B cell (primary cell): Measurements from ENCODE around the gene DYRK3. TPM values are rescaled to one million over a fixed set of nuclear protein-coding genes. Genes with fewer than 3 reads are reported as not detected.
A peak's percentile ranks its signal among the peaks of the same experiment; 100 is the strongest.

Source experiments
- ATAC-seq: fragments of 200-7000 bp; cut with Tn5 transposase; one replicate; pipeline ENCODE4 v1.10.0; 2021; ENCODE audit warnings: low read depth, mild to moderate bottlenecking, moderate number of reproducible peaks, moderate library complexity
- CTCF ChIA-PET: fragments of 350-600 bp; sonication (Branson Sonifier 250); formaldehyde crosslinking; loops from one replicate; lab custom pipeline; 2021; ENCODE audit warnings: antibody characterized with exemption, inconsistent platforms; lab: Charles Lee
- POLR2A ChIA-PET: fragments of 350-600 bp; sonication (Branson Sonifier 250); formaldehyde crosslinking; loops from one replicate; lab custom pipeline; 2021; ENCODE audit warnings: antibody characterized with exemption; lab: Charles Lee
- DNase-seq: peaks from one replicate; pipeline ENCODE4 v3.0.0; 2013
- H2AFZ ChIP-seq: 2 replicates; pipeline ENCODE4 v1.6.1; 2012; ENCODE audit warnings: mild to moderate bottlenecking, low read depth, low read length; ENCODE audit not compliant: insufficient read depth, poor library complexity, severe bottlenecking
- H3K27ac ChIP-seq, 2 donors: 1 replicate in 1 of 2; 2 replicates in 1 of 2; pipeline ENCODE4 v1.5.1; 2012 to 2013; ENCODE audit warnings: low read length in 2 of 2, mild to moderate bottlenecking in 2 of 2, moderate library complexity in 1 of 2
- H3K27me3 ChIP-seq, 4 experiments: fragments of 200-600 bp in 1 of 4; sonication (generic) in 1 of 4; replicated peaks in 1 of 4; 1 replicate in 2 of 4; 2 replicates in 2 of 4; pipeline versions ENCODE4 v1.6.1 to v1.7.0; 2013 to 2016; ENCODE audit warnings: low read length in 3 of 4, mild to moderate bottlenecking in 2 of 4, mixed read lengths in 1 of 4, moderate library complexity in 1 of 4; ENCODE audit not compliant: insufficient read depth in 4 of 4, control insufficient read depth in 3 of 4; ENCODE audit errors: control extremely low read depth in 1 of 4
- H3K36me3 ChIP-seq, 2 experiments: replicated peaks in 1 of 2; 1 replicate in 1 of 2; 2 replicates in 1 of 2; pipeline versions ENCODE4 v1.6.1 to v1.7.1; 2013; ENCODE audit warnings: low read length in 1 of 2; ENCODE audit not compliant: insufficient read depth in 2 of 2, control insufficient read depth in 1 of 2; ENCODE audit errors: control extremely low read depth in 1 of 2, extremely low read depth in 1 of 2
- H3K4me1 ChIP-seq, 2 donors: fragments of 200-600 bp in 1 of 2; sonication (generic) in 1 of 2; 1 replicate in 1 of 2; 2 replicates in 1 of 2; pipeline versions ENCODE4 v1.5.1 to v1.6.1; 2013 to 2017; ENCODE audit warnings: low read length in 2 of 2; ENCODE audit not compliant: control insufficient read depth in 2 of 2, insufficient read depth in 2 of 2
- H3K4me2 ChIP-seq: replicated peaks from 2 replicates; pipeline ENCODE3; 2012; ENCODE audit warnings: mild to moderate bottlenecking, low read depth, low read length; ENCODE audit not compliant: poor library complexity, severe bottlenecking
- H3K4me3 ChIP-seq, 5 experiments: fragments of 200-600 bp in 1 of 5; sonication (generic) in 1 of 5; 1 replicate in 3 of 5; 2 replicates in 2 of 5; pipeline versions ENCODE4 v1.5.1 to v1.7.0; 2011 to 2016; ENCODE audit warnings: low read length in 4 of 5, mild to moderate bottlenecking in 4 of 5, low read depth in 2 of 5, control low read depth in 1 of 5, moderate library complexity in 1 of 5; ENCODE audit not compliant: insufficient read depth in 1 of 5; ENCODE audit errors: control extremely low read depth in 1 of 5, extremely low read depth in 1 of 5
- H3K79me2 ChIP-seq: fragments of 200-600 bp; sonication (generic); one replicate; pipeline ENCODE4 v1.6.0; 2016; ENCODE audit warnings: low read length; ENCODE audit not compliant: control insufficient read depth, insufficient read depth
- H3K9ac ChIP-seq: fragments of 200-600 bp; sonication (generic); 2 replicates; pipeline ENCODE4 v1.6.1; 2017; ENCODE audit warnings: mild to moderate bottlenecking, low read length, moderate library complexity
- H3K9me3 ChIP-seq, 3 donors: one replicate each; pipeline versions ENCODE4 v1.6.1 to v1.7.1; 2013; ENCODE audit warnings: low read length in 2 of 3; ENCODE audit not compliant: control insufficient read depth in 2 of 3, insufficient read depth in 1 of 3; ENCODE audit errors: control extremely low read depth in 1 of 3
- H4K20me1 ChIP-seq: 2 replicates; pipeline ENCODE4 v1.6.0; 2012; ENCODE audit warnings: mild to moderate bottlenecking, low read length; ENCODE audit not compliant: insufficient read depth, control insufficient read depth, poor library complexity, severe bottlenecking
- H3K27ac Mint-ChIP-seq: one replicate; pipeline ENCODE4 v1.8.0; 2021; ENCODE audit warnings: mixed read lengths
- H3K27me3 Mint-ChIP-seq: one replicate; pipeline ENCODE4 v1.8.0; 2021; ENCODE audit warnings: mixed read lengths
- H3K4me1 Mint-ChIP-seq: one replicate; pipeline ENCODE4 v1.8.0; 2021; ENCODE audit warnings: mixed read lengths
- H3K4me3 Mint-ChIP-seq: one replicate; pipeline ENCODE4 v1.8.0; 2021; ENCODE audit warnings: mixed read lengths
- H3K9me3 Mint-ChIP-seq: one replicate; pipeline ENCODE4 v1.8.0; 2022; ENCODE audit warnings: mixed read lengths; ENCODE audit not compliant: insufficient read depth
- EZH2 ChIP-seq: IDR thresholded peaks from 2 replicates; pipeline ENCODE4 v1.6.1; 2012; ENCODE audit warnings: borderline replicate concordance, low read depth, mild to moderate bottlenecking, moderate library complexity, low read length; ENCODE audit not compliant: insufficient read depth, poor library complexity, severe bottlenecking
- WGBS: methylation state at CpG from one replicate; pipeline ENCODE4 v1.1.5; 2013; ENCODE audit warnings: missing lambda C conversion rate; ENCODE audit not compliant: insufficient coverage; 5-methylcytosine and 5-hydroxymethylcytosine counted together
- intact Hi-C: fragments of 100-400 bp; cut with micrococcal nuclease; formaldehyde crosslinking; loops from one replicate; pipeline ENCODE4 v1.10.0; 2022
- polyA minus RNA-seq: library from RNA; depleted of rRNA, polyadenylated mRNA; stranded (reverse); fragments of >200 nt; gene quantifications from 2 replicates; pipeline ENCODE4 v1.2.3, GENCODE V29; 2012
- polyA plus RNA-seq: library from polyadenylated mRNA; depleted of rRNA; stranded (reverse); fragments of >200 nt; gene quantifications from 2 replicates; pipeline ENCODE4 v1.2.3, GENCODE V29; 2012
- total RNA-seq, 2 donors: library from RNA; stranded (reverse); fragments of 120-200 nt in 1 of 2; gene quantifications; 1 replicate in 1 of 2; 2 replicates in 1 of 2; pipeline versions ENCODE4 v1.2.3 to v1.2.4, GENCODE V29; 2013 to 2022
- TF ChIP-seq, protein P1 (sequence below): fragments of 200-600 bp; IDR thresholded peaks from one replicate; pipeline ENCODE4 v1.8.0; 2022; ENCODE audit warnings: antibody characterized with exemption, mild to moderate bottlenecking

Gene DYRK3
- 0.30 and 0.80 TPM in 2 replicates for total RNA-seq
- total RNA-seq (2013): 0.12 TPM
- polyA plus RNA-seq: 0.25 TPM in 1 of 2 replicates, not detected in the other
- polyA minus RNA-seq: 0.57 TPM in 1 of 2 replicates, not detected in the other

DNA sequence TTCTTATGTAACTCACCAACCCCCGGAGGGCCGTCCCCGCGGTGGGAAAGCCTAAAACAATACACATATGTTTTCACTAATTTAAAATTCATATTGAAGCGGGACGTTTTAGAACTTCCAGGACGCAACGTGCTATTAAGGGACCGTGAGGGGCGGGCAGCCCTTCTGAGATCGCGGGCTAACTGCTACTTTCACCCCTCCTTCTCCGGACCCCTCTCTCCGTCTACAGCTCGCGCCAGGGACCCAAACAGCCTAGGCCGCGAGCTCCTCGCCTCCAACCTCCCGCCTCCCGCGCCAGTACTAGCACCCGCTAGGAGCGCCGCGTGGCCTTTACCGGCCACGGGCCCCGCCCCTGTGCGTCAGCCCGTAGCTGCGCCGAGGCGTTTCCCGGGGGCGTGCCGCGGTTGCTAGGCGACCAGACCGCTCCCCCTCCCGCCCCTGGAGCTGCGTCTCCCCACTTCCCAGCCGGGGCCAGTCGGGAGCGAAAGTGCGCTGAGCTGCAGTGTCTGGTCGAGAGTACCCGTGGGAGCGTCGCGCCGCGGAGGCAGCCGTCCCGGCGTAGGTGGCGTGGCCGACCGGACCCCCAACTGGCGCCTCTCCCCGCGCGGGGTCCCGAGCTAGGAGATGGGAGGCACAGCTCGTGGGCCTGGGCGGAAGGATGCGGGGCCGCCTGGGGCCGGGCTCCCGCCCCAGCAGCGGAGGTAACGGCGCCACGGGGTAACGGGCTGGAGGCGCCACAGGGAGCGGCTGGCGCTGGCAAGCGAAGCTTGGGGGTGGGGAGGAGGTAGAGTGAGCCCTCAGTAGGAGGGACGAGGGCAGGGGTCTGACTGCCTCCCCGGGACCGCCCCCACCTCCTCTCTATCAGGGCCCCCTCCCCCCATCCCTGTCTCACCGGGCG, at the start of gene DYRK3:
Gene DYRK3 (plus strand): TSS at position 457 of the 898 bp plus-strand sequence. CDS start 168 bp downstream, at position 625.
- H3K27ac Mint-ChIP-seq: peak within 1 kb of the TSS; percentile 74
- Histone ChIP-seq H3K4me3 (peak within 1 kb of the TSS; percentile 54 to 77 (median 67)), H4K20me1 (no peaks in the 10 kb centered on the region), H3K79me2 (no peaks in the 10 kb centered on the region), H3K27me3 (peaks cover 0 to 11% (median 7%) of the 10 kb centered on the region in 4 experiments), H3K36me3 (no peaks in the 10 kb centered on the region), H3K27ac (no peak within 1 kb of the TSS), H2AFZ (peak within 1 kb of the TSS; percentile 74), H3K9me3 (no peaks in the 10 kb centered on the region), H3K4me1 (peaks cover 17 to 22% of the 10 kb centered on the region in 2 donors), H3K9ac (peak within 1 kb of the TSS; percentile 63), H3K4me2 (peak within 1 kb of the TSS; percentile 95)
- POLR2A ChIA-PET: interaction anchor here (1.0 to 1.5 kb wide), 3 partner anchors 23 to 347 kb away, joined by 3 to 5 read pairs (median 4); partner anchors contain the start of gene EIF2D
- CTCF ChIA-PET: interaction anchor here (0.6 to 13.1 kb wide), 31 partner anchors 8 to 413 kb away, joined by 3 to 217 read pairs (median 4); partner anchors contain the start of genes EIF2D and IKBKE
- peaks cover 29% of the 10 kb centered on the region for H3K4me1 Mint-ChIP-seq
- H3K9me3 Mint-ChIP-seq: no peaks in the 10 kb centered on the region
- under 1% methylated on average over 70 of the region's 84 CpGs for WGBS
- peaks cover 7% of the 10 kb centered on the region for H3K27me3 Mint-ChIP-seq
- TF ChIP-seq, protein P1, sequence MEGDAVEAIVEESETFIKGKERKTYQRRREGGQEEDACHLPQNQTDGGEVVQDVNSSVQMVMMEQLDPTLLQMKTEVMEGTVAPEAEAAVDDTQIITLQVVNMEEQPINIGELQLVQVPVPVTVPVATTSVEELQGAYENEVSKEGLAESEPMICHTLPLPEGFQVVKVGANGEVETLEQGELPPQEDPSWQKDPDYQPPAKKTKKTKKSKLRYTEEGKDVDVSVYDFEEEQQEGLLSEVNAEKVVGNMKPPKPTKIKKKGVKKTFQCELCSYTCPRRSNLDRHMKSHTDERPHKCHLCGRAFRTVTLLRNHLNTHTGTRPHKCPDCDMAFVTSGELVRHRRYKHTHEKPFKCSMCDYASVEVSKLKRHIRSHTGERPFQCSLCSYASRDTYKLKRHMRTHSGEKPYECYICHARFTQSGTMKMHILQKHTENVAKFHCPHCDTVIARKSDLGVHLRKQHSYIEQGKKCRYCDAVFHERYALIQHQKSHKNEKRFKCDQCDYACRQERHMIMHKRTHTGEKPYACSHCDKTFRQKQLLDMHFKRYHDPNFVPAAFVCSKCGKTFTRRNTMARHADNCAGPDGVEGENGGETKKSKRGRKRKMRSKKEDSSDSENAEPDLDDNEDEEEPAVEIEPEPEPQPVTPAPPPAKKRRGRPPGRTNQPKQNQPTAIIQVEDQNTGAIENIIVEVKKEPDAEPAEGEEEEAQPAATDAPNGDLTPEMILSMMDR: no peak
- no peak for TF ChIP-seq EZH2
- DNase-seq (peak; percentile 89), ATAC-seq (peak; percentile 93)
- intact Hi-C loops: loop anchor here (1.0 to 10.0 kb wide), 7 partner anchors 23 to 419 kb away; partner anchors contain the start of genes EIF2D, PFKFB2 and YOD1
- peak within 1 kb of the TSS; percentile 92 for H3K4me3 Mint-ChIP-seq
